ENCODE results near the gene PLET1.

DNA sequence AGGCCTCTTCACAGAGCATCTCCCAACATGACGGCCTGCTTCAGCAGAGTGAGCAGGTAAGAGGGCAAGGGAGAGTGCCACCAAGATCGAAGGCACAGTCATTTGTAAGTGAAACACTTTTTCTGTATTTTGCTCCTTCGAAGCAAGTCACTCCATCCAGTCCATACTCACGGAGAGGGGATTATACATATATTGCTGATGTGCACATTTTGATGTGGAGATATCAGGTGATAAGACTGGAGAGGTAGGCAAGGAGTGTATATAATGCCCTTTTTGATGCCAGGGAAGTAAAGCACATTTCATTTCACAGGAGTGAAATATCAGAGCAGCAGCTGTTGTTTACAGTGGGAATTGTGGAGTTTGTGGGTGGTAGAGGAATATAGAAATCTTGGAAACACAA is 23.2 kb downstream of the PLET1 start:
- no peak for TF ChIP-seq POLR2A (IDR thresholded peaks at IDR 0.05; ENCODE audit: low read depth, low read length)
- no peak for TF ChIP-seq TAF1 (IDR thresholded peaks at IDR 0.05; ENCODE audit: borderline replicate concordance, low read depth, low read length)

All from GM12892 (cell line).